GM19025 (cell line): ENCODE results near the gene CALML3.

Source experiments
- ATAC-seq: cut with Tn5 transposase; IDR thresholded peaks from one replicate; pipeline ENCODE4 v1.9.1; 2021; ENCODE audit warnings: mild to moderate bottlenecking, low read depth, moderate library complexity; ENCODE audit not compliant: unreplicated experiment

The CALML3 gene

GRCh38 chr10:5490698-5491464, 33.9 kb upstream of the CALML3 start:
- ATAC-seq = no peak

GRCh38 chr10:5491477-5491876, 33.3 kb upstream of the CALML3 start:
- no peak for ATAC-seq

GRCh38 chr10:5492322-5492855, 32.4 kb upstream of the CALML3 start:
- no peak for ATAC-seq

- ATAC-seq = no peak
Observed at GRCh38 chr10:5492929-5493576, 31.7 kb upstream of the CALML3 start.

- ATAC-seq = no peak
Observed at GRCh38 chr10:5493691-5494090, 31.1 kb upstream of the CALML3 start.

GRCh38 chr10:5494611-5495010, 30.1 kb upstream of the CALML3 start:
- no peak for ATAC-seq

GRCh38 chr10:5496261-5497250, 28.2 kb upstream of the CALML3 start:
- no peak for ATAC-seq

- ATAC-seq = no peak
Observed at GRCh38 chr10:5497289-5497688, 27.5 kb upstream of the CALML3 start.

GRCh38 chr10:5497948-5498730, 26.6 kb upstream of the CALML3 start:
- no peak for ATAC-seq

- no peak for ATAC-seq
Observed at GRCh38 chr10:5498791-5499492, 25.8 kb upstream of the CALML3 start.

GRCh38 chr10:5499493-5500140, 25.1 kb upstream of the CALML3 start, which contains the start of gene CALML5:
TSS of gene CALML5 (minus strand) at chr10:5499570. CDS start at chr10:5499438, 132 bp downstream.
- no peak for ATAC-seq

GRCh38 chr10:5500162-5500670, 24.5 kb upstream of the CALML3 start:
- ATAC-seq = no peak

- ATAC-seq = no peak
Observed at GRCh38 chr10:5500910-5501309, 23.9 kb upstream of the CALML3 start.

GRCh38 chr10:5502061-5502521, 22.7 kb upstream of the CALML3 start:
- ATAC-seq = no peak

GRCh38 chr10:5502571-5503476, 21.9 kb upstream of the CALML3 start:
- ATAC-seq = no peak

- ATAC-seq = no peak
Observed at GRCh38 chr10:5503477-5503835, 21.3 kb upstream of the CALML3 start.
